Fibroblast of mammary gland (primary cell): ENCODE results near the gene FAM237B.

ENCODE experiments used
- DNase-seq: peaks from one replicate; pipeline ENCODE4 v3.0.0-alpha.2; 2010; ENCODE audit warnings: low read depth
- H3K4me3 ChIP-seq: 2 replicates; pipeline ENCODE4 v1.5.1; 2011; ENCODE audit warnings: low read depth, mild to moderate bottlenecking, low read length, moderate library complexity; ENCODE audit not compliant: control insufficient read depth
- TF ChIP-seq, protein P1 (sequence below): conservative IDR thresholded peaks from 2 replicates; pipeline ENCODE4 v1.5.1; 2011; ENCODE audit warnings: low read depth, low read length, inconsistent platforms; ENCODE audit not compliant: control insufficient read depth, insufficient read depth

The FAM237B gene

DNA sequence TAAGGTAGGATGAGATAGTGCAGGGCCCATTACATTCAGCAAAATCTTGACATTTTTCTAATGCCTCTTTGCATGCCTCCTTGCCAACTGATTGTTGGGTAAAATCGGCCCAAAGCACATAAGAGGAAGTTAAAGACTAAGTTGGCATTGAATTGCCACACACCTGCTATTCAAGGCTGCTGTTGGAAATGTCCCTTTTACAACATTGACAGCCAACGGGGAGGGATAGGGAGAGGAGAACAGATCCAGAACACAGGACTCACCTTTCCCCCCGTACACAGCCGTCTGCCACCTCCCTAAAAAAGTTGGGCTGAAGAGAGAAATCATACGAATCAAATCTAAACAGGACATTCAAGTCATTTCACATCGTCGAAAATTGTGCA lies 695 bp downstream of the FAM237B start:
- peak overlapping the region; percentile 46 for H3K4me3 ChIP-seq
- TF ChIP-seq, protein P1, sequence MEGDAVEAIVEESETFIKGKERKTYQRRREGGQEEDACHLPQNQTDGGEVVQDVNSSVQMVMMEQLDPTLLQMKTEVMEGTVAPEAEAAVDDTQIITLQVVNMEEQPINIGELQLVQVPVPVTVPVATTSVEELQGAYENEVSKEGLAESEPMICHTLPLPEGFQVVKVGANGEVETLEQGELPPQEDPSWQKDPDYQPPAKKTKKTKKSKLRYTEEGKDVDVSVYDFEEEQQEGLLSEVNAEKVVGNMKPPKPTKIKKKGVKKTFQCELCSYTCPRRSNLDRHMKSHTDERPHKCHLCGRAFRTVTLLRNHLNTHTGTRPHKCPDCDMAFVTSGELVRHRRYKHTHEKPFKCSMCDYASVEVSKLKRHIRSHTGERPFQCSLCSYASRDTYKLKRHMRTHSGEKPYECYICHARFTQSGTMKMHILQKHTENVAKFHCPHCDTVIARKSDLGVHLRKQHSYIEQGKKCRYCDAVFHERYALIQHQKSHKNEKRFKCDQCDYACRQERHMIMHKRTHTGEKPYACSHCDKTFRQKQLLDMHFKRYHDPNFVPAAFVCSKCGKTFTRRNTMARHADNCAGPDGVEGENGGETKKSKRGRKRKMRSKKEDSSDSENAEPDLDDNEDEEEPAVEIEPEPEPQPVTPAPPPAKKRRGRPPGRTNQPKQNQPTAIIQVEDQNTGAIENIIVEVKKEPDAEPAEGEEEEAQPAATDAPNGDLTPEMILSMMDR = no peak
- DNase-seq = no peak

DNA sequence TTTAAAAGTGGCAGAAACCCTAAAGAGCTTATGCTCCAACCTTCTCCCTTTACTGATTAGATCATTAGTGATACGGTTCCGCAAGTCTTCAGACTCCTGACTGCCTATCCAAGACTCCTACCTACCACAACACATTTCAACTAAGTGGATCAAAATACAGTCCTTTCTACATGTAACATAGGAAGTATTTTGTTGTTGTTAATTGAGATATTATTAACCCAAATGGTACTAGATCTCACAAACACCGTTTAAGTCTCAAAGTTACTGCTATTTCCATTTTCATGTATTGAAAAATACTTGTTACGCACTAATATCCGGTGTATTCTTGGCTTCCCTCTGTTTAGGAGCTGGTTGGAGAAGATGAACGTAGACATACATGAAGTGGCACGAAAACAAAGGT lies 1.1 kb downstream of the FAM237B start:
- no peak overlapping the region for H3K4me3 ChIP-seq
- TF ChIP-seq, protein P1 = no peak
- DNase-seq = no peak

DNA sequence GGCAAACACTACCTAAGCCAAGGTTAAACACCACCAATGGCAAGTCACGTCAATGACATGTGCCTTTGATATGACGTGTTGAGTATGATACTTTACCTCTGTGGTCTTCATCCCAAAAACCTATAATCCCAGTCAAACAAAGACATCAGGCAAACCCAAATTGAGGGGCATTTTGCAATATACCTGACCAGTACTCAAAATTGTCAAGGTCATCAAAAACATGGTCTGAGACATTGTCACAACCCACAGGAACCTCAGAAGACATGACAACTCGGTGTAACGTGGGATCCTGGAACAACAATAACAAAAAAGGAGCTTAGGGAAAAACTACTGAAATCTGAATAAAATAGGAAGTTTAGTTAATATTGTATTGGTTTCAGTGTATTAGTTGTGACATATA lies 7.2 kb downstream of the FAM237B start:
- no peak overlapping the region for H3K4me3 ChIP-seq
- DNase-seq = no peak
- TF ChIP-seq, protein P1 = no peak

DNA sequence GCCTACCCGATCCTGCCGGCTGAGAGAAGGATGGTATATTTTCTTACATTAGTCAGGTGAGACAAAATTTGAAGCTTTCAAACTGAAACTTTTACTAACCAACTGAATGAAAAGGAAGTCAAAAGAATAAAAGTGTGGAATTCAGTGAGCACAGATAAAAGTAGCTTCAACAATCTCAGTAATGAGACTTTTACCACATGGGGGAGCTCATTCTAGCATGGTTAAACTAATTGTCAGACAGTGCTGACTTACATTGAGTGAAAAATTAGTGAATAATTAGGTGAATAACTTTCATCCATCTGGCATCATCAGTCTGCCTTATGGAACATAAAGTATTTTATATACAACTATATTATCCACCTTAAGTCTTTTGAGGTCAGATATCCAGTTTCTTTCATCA lies 8.4 kb downstream of the FAM237B start:
- peak; percentile 30 for DNase-seq
- H3K4me3 ChIP-seq = no peak overlapping the region
- TF ChIP-seq, protein P1 = peak; percentile 34

DNA sequence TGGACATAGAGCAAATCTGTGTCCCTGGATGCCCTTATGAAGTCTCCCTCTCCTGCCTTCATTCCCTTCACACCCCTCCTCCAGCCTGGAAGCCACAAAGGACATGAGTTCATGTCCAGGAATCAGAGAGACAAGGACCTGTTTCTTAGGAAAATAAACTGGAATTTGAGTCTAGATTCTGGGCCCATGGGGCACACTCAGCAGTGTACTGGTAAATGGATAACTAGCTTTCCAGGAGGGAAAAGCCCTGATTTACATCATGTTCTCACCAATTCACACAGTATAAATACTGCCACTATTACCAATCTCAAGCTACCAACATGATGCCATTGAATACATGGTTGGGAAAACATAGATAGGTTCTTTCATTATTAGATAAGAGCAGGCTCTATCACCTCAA lies 9.9 kb downstream of the FAM237B start:
- TF ChIP-seq, protein P1 = no peak
- no peak overlapping the region for H3K4me3 ChIP-seq
- no peak for DNase-seq

DNA sequence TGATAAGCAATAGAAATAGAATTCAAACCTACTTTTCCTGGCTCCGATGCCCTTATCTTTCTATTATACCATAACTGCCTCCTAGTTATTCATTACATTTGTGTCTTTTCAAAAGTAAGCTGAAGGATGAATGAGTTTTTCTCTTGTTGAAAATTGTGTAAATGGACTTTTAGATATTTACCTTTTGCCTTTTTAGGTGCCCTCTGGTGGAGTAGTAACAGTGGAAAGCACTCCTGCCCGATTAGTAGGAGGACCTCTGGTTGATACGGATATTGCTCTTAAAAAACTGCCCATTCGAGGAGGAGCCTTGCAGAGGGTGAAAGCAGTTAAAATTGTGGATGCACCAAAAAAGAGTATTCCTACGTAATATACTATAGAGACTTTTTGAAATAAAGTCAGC lies 11.2 kb downstream of the FAM237B start:
- TF ChIP-seq, protein P1 = no peak
- DNase-seq = no peak
- H3K4me3 ChIP-seq = no peak overlapping the region

DNA sequence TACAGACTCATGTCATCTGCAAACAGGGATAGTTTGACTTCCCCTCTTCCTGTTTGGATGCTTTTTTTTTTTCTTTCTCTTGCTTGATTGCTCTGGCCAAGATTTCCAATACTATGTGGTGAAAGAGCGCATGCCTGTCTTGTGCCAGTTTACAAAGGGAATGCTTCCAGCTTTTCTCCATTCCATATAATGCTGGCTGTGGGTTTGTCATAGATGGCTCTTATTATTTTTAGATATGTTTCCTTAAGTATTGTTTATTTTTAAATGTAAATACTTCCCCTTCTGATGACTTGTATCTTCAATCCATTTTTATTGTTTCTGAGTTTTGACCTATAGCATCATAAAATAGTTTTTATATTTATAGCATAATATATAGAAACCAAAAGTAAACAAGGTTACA lies 17.9 kb downstream of the FAM237B start:
- H3K4me3 ChIP-seq = no peak overlapping the region
- no peak for DNase-seq
- TF ChIP-seq, protein P1 = no peak
